A673 (cell line): ENCODE results near the gene SMOC2. TPM values are rescaled to one million over a fixed set of nuclear protein-coding genes. Genes with fewer than 3 reads are reported as not detected.

ENCODE experiments used
- BruUV-seq: library from RNA; stranded (reverse); fragments of 400-500 nt; replicated peaks from 2 replicates; lab custom pipeline; 2021; lab: Mats Ljungman, UMichigan
- CTCF ChIA-PET: fragments of 300-600 bp; sonication (Branson Sonifier 250); formaldehyde crosslinking; loops from one replicate; lab custom pipeline; 2022; ENCODE audit warnings: antibody characterized with exemption; lab: Charles Lee
- POLR2A ChIA-PET: fragments of 300-600 bp; sonication (Branson Sonifier 250); formaldehyde crosslinking; loops from one replicate; lab custom pipeline; 2022; ENCODE audit warnings: antibody characterized with exemption; ENCODE audit not compliant: low non-redundant PET; lab: Charles Lee
- DNase-seq: peaks from one replicate; pipeline ENCODE4 v3.0.0-alpha.2; 2015; ENCODE audit warnings: low spot score
- H3K27ac ChIP-seq: fragments of 200-600 bp; sonication (generic); 2 replicates; pipeline ENCODE4 v1.5.1; 2016; ENCODE audit warnings: mixed run types, low read depth, mild to moderate bottlenecking, mixed read lengths, antibody characterized with exemption, low read length; ENCODE audit not compliant: poor library complexity, severe bottlenecking
- H3K27me3 ChIP-seq: fragments of 200-600 bp; sonication (generic); replicated peaks from 2 replicates; pipeline ENCODE4 v1.6.1; 2017; ENCODE audit warnings: mixed run types, low read depth, mild to moderate bottlenecking, mixed read lengths, antibody characterized with exemption, low read length; ENCODE audit not compliant: insufficient read depth, poor library complexity
- H3K36me3 ChIP-seq: fragments of 200-600 bp; sonication (generic); 2 replicates; pipeline ENCODE4 v1.6.1; 2016; ENCODE audit warnings: mixed run types, mild to moderate bottlenecking, mixed read lengths, antibody characterized with exemption, low read length; ENCODE audit not compliant: insufficient read depth, poor library complexity, severe bottlenecking
- H3K4me1 ChIP-seq: fragments of 200-600 bp; sonication (generic); 2 replicates; pipeline ENCODE4 v1.6.1; 2017; ENCODE audit warnings: mixed run types, mild to moderate bottlenecking, mixed read lengths, antibody characterized with exemption, low read length; ENCODE audit not compliant: insufficient read depth, poor library complexity, severe bottlenecking
- H3K4me3 ChIP-seq: fragments of 200-600 bp; sonication (generic); 2 replicates; pipeline ENCODE4 v1.5.1; 2016; ENCODE audit warnings: low read depth, mixed run types, mild to moderate bottlenecking, mixed read lengths, low read length; ENCODE audit not compliant: poor library complexity, severe bottlenecking
- H3K9me3 ChIP-seq: fragments of 200-600 bp; sonication (generic); 2 replicates; pipeline ENCODE4 v1.6.1; 2016; ENCODE audit warnings: mixed run types, low read depth, mild to moderate bottlenecking, mixed read lengths, antibody characterized with exemption, low read length; ENCODE audit not compliant: poor library complexity, severe bottlenecking
- EZH2 ChIP-seq: fragments of 200-600 bp; sonication (generic); IDR thresholded peaks from 2 replicates; pipeline ENCODE4 v1.6.1; 2017; ENCODE audit warnings: borderline replicate concordance, low read depth, mild to moderate bottlenecking, mixed read lengths, antibody characterized with exemption, low read length; ENCODE audit not compliant: poor library complexity, severe bottlenecking
- intact Hi-C: fragments of 100-400 bp; cut with micrococcal nuclease; formaldehyde crosslinking; loops from one replicate; pipeline ENCODE4 v1.10.0; 2022; ENCODE audit not compliant: unreplicated experiment
- total RNA-seq: library from RNA; stranded (reverse); gene quantifications from 2 replicates; pipeline ENCODE4 v1.2.3, GENCODE V29; 2021
- TF ChIP-seq, protein P1 (sequence below): fragments of 300-800, 200-600 bp; sonication (generic); conservative IDR thresholded peaks from 2 replicates; pipeline ENCODE4 v1.5.1; 2017; ENCODE audit warnings: low read depth, mild to moderate bottlenecking, antibody characterized with exemption, low read length, moderate library complexity, mixed read lengths

The SMOC2 gene
- total RNA-seq, 1 experiment from 2014 or later: 1.8 TPM

GRCh38 chr6:168517742-168518347 lies 76.9 kb downstream of the SMOC2 start:
- no peaks in the 10 kb centered on the region for H3K36me3 ChIP-seq
- intact Hi-C loops: no loop called here
- TF ChIP-seq, protein P1, sequence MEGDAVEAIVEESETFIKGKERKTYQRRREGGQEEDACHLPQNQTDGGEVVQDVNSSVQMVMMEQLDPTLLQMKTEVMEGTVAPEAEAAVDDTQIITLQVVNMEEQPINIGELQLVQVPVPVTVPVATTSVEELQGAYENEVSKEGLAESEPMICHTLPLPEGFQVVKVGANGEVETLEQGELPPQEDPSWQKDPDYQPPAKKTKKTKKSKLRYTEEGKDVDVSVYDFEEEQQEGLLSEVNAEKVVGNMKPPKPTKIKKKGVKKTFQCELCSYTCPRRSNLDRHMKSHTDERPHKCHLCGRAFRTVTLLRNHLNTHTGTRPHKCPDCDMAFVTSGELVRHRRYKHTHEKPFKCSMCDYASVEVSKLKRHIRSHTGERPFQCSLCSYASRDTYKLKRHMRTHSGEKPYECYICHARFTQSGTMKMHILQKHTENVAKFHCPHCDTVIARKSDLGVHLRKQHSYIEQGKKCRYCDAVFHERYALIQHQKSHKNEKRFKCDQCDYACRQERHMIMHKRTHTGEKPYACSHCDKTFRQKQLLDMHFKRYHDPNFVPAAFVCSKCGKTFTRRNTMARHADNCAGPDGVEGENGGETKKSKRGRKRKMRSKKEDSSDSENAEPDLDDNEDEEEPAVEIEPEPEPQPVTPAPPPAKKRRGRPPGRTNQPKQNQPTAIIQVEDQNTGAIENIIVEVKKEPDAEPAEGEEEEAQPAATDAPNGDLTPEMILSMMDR: no peak
- TF ChIP-seq EZH2: no peak
- H3K4me3 ChIP-seq: no peak overlapping the region
- no peaks in the 10 kb centered on the region for H3K9me3 ChIP-seq
- no TSS peak for BruUV-seq
- no peaks in the 10 kb centered on the region for H3K4me1 ChIP-seq
- H3K27me3 ChIP-seq: no peaks in the 10 kb centered on the region
- ChIA-PET CTCF (no interaction called here), POLR2A (no interaction called here)
- DNase-seq: no peak
- no peak overlapping the region for H3K27ac ChIP-seq

- Histone ChIP-seq H3K27ac (no peak overlapping the region), H3K36me3 (no peaks in the 10 kb centered on the region), H3K4me1 (no peaks in the 10 kb centered on the region), H3K27me3 (no peaks in the 10 kb centered on the region), H3K9me3 (no peaks in the 10 kb centered on the region), H3K4me3 (no peak overlapping the region)
- ChIA-PET POLR2A (no interaction called here), CTCF (no interaction called here)
- intact Hi-C loops: no loop called here
- TF ChIP-seq, protein P1: no peak
- no peak for TF ChIP-seq EZH2
- DNase-seq: no peak
- no TSS peak for BruUV-seq
These were observed 77.4 kb downstream of the SMOC2 start for GRCh38 chr6:168518348-168518745.

DNA sequence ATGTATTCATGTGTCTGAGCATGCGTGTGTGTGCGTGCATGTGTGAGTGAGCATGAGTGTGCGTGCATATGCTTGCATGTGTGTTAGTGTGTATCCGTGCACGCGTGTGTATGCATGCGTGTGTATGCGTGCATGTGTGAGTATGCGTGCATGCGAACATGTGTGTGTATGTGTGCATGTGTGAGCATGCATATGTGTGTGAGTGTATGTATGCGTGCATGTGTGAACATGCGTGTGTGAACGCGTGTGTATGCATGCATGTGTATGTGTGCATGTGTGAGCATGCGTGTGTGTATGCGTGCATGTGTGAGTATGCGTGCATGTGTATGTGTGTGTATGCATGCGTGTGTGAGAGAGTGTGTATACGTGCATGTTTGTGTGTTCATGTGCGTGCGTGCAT lies 77.9 kb downstream of the SMOC2 start:
- no TSS peak for BruUV-seq
- H3K4me3 ChIP-seq: no peak overlapping the region
- intact Hi-C loops: no loop called here
- ChIA-PET CTCF (no interaction called here), POLR2A (no interaction called here)
- H3K27ac ChIP-seq: no peak overlapping the region
- no peak for DNase-seq
- H3K36me3 ChIP-seq: no peaks in the 10 kb centered on the region
- TF ChIP-seq, protein P1: no peak
- TF ChIP-seq EZH2: no peak
- H3K27me3 ChIP-seq: no peaks in the 10 kb centered on the region
- H3K4me1 ChIP-seq: no peaks in the 10 kb centered on the region
- H3K9me3 ChIP-seq: no peaks in the 10 kb centered on the region
